Activated T-cell treated with anti-CD3 and anti-CD28 coated beads, Interleukin-2, amount 50 U/mL, for 72 hours (primary cell): ENCODE results near the gene THSD4. TPM values are rescaled to one million over a fixed set of nuclear protein-coding genes. Genes with fewer than 3 reads are reported as not detected.
"Not testable (repeated sequence)": the region's sequence is repeated elsewhere in the genome, so short reads cannot be mapped to it uniquely, and the experiment has no call there.

Experiments
- ATAC-seq, 2 donors: fragments of 150-1000 bp; cut with Tn5 transposase; replicated peaks in 1 of 2; 2 replicates each; pipeline ENCODE4 v1.10.0; 2021; ENCODE audit warnings: moderate library complexity in 2 of 2, mild to moderate bottlenecking in 1 of 2
- DNase-seq, 2 donors: peaks; one replicate each; pipeline ENCODE4 v3.0.0; 2021 to 2022; ENCODE audit warnings: mixed read lengths in 1 of 2
- H3K27ac Mint-ChIP-seq: one replicate; pipeline ENCODE4 v1.8.0; 2022; ENCODE audit warnings: mild to moderate bottlenecking, moderate library complexity, mixed read lengths
- H3K27me3 Mint-ChIP-seq: one replicate; pipeline ENCODE4 v1.8.0; 2022; ENCODE audit warnings: low read depth, mixed read lengths
- H3K36me3 Mint-ChIP-seq, 2 donors: one replicate each; pipeline ENCODE4 v1.8.0; 2022; ENCODE audit warnings: mixed read lengths in 2 of 2, mild to moderate bottlenecking in 1 of 2; ENCODE audit not compliant: insufficient read depth in 2 of 2
- H3K4me1 Mint-ChIP-seq: one replicate; pipeline ENCODE4 v1.8.0; 2022; ENCODE audit warnings: low read depth, mixed read lengths
- H3K4me3 Mint-ChIP-seq, 2 donors: one replicate each; pipeline ENCODE4 v1.8.0; 2022; ENCODE audit warnings: mild to moderate bottlenecking in 2 of 2, mixed read lengths in 2 of 2, moderate library complexity in 2 of 2
- H3K9me3 Mint-ChIP-seq, 2 donors: one replicate each; pipeline ENCODE4 v1.8.0; 2022; ENCODE audit warnings: mixed read lengths in 2 of 2
- total RNA-seq, 2 donors: library from RNA; stranded (reverse); gene quantifications; one replicate each; pipeline ENCODE4 v1.2.3, GENCODE V29; 2022

Gene THSD4
- total RNA-seq, 2 donors from 2014 or later = not detected

- Mint-ChIP-seq H3K27ac (no peak overlapping the region), H3K27me3 (peaks cover 20% of the 10 kb centered on the region), H3K4me3 (no peak overlapping the region), H3K36me3 (peaks cover 0 to 4% of the 10 kb centered on the region in 2 donors), H3K4me1 (no peaks in the 10 kb centered on the region), H3K9me3 (peaks cover 0 to 4% of the 10 kb centered on the region in 2 donors)
- DNase-seq (no peak), ATAC-seq (no peak)
Measured at GRCh38 chr15:71393383-71393782, 278.1 kb downstream of the THSD4 start.

DNA sequence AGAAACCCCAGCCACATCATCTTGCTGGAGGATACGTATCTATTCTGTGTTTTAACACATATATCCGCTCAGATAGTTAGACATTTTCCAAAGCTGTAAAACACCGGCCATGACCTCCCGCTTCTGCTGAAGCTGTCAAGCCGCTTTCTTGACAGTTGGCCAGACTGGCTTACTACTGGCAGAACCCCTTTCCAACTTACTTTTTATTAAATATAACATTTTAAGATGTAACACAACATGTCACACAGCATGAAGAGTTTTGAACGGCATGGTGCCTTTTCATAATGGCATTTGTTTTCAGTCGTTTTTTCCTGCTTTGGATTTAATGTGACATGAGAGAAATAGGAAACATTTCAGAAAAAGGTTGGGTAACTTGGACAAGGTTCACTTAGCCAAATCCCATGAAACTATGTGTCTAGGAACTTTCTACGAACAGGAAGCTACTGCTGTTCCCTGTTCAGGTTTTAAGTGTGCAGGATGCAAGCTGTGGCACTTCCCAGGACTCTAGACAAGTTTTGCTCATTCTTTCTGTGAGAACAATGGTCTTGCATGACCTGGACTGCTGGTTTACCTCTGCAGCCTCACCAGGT lies 281.4 kb downstream of the THSD4 start:
- no peak for DNase-seq
- no peaks in the 10 kb centered on the region for H3K36me3 Mint-ChIP-seq
- H3K27me3 Mint-ChIP-seq = peaks cover 23% of the 10 kb centered on the region
- no peak for ATAC-seq
- H3K9me3 Mint-ChIP-seq = no peaks in the 10 kb centered on the region
- H3K4me3 Mint-ChIP-seq = no peak overlapping the region
- H3K4me1 Mint-ChIP-seq = no peaks in the 10 kb centered on the region
- no peak overlapping the region for H3K27ac Mint-ChIP-seq

GRCh38 chr15:71397377-71397776 lies 282.1 kb downstream of the THSD4 start:
- H3K4me3 Mint-ChIP-seq = no peak overlapping the region
- no peaks in the 10 kb centered on the region for H3K4me1 Mint-ChIP-seq
- ATAC-seq (no peak), DNase-seq (no peak)
- H3K36me3 Mint-ChIP-seq = no peaks in the 10 kb centered on the region
- no peaks in the 10 kb centered on the region for H3K9me3 Mint-ChIP-seq
- peaks cover 23% of the 10 kb centered on the region for H3K27me3 Mint-ChIP-seq
- no peak overlapping the region for H3K27ac Mint-ChIP-seq

GRCh38 chr15:71400294-71400693 lies 285.0 kb downstream of the THSD4 start:
- no peak for DNase-seq

GRCh38 chr15:71401728-71402127 lies 286.5 kb downstream of the THSD4 start:
- H3K9me3 Mint-ChIP-seq, H3K27ac Mint-ChIP-seq, H3K36me3 Mint-ChIP-seq, ATAC-seq, DNase-seq, H3K4me3 Mint-ChIP-seq, H3K4me1 Mint-ChIP-seq: not testable (repeated sequence)
- H3K27me3 Mint-ChIP-seq = peaks cover 23% of the 10 kb centered on the region

More at GRCh38 chr15:71400294-71400693, 285.0 kb downstream of the THSD4 start:
- Mint-ChIP-seq H3K27ac (no peak overlapping the region), H3K4me3 (no peak overlapping the region), H3K9me3 (no peaks in the 10 kb centered on the region), H3K36me3 (no peaks in the 10 kb centered on the region), H3K27me3 (peaks cover 17% of the 10 kb centered on the region), H3K4me1 (no peaks in the 10 kb centered on the region)
- ATAC-seq = no peak

DNA sequence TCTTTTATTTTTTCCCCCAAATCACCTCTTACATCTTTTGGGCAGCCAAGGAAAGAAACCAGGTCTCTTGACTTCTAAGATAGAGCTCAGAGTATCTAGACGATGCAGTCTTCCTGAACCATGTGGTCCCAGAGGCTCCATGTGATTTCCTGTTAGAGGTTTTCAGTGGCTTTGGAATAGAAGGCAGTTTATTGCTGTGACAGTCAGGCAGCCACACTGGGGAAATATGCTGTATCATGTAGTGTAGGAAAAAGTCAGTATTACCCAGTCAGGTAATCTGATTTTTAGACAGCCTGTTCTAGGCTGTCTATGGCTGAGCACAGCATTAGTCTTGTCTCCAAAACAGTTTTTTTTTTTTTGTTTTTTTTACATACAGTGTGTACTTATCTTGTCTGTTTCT lies 294.3 kb downstream of the THSD4 start:
- Mint-ChIP-seq H3K4me3 (no peak overlapping the region), H3K9me3 (no peaks in the 10 kb centered on the region), H3K4me1 (no peaks in the 10 kb centered on the region), H3K36me3 (no peaks in the 10 kb centered on the region), H3K27me3 (peaks cover 32% of the 10 kb centered on the region), H3K27ac (no peak overlapping the region)
- DNase-seq (no peak), ATAC-seq (no peak)

GRCh38 chr15:71410347-71410746 lies 295.1 kb downstream of the THSD4 start:
- H3K4me3 Mint-ChIP-seq = no peak overlapping the region
- H3K9me3 Mint-ChIP-seq = no peaks in the 10 kb centered on the region
- peaks cover 32% of the 10 kb centered on the region for H3K27me3 Mint-ChIP-seq
- H3K36me3 Mint-ChIP-seq = no peaks in the 10 kb centered on the region
- ATAC-seq (no peak), DNase-seq (no peak)
- H3K27ac Mint-ChIP-seq = no peak overlapping the region
- H3K4me1 Mint-ChIP-seq = no peaks in the 10 kb centered on the region

DNA sequence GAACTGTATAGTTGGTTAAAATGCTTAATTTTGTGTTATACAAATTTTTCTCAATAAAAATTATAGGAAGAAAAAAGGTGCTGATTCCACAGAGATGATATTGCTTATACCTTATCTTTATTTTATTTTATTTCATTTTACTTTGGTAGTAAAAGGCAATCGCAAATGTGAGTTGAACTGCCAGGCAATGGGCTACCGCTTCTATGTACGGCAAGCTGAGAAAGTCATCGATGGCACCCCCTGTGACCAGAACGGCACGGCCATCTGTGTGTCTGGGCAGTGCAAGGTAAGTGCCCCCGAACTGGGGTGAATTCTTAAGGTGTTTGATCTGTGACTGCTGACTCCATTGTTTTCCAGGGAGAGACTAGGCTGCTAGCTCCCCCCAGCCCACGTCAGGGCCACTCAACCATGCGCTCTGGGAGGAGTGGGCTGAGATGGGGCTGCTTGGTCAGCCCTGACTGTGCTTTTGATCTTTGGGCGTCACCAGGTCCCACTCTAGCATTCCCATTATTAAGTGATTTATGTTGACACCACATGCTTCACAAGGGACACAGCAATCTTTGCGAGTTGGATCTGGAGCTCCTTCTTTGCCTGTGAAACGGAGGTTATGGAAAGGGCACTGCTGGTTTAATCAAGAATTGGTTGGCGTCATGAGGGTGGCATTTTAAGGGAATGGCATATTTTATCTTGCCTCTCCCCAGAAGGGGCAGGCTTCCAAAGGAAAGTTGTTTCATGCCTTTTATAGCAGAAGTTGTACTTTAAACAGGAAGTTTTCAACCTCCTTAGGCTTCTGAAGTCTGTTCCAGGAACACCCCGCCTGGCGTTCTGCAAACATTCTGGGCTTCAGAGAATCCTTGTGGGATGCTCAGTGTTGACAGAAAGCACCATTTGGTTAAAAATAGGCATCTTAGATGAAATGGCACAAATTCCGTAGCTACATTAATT lies 296.5 kb downstream of the THSD4 start:
- no peaks in the 10 kb centered on the region for H3K9me3 Mint-ChIP-seq

DNA sequence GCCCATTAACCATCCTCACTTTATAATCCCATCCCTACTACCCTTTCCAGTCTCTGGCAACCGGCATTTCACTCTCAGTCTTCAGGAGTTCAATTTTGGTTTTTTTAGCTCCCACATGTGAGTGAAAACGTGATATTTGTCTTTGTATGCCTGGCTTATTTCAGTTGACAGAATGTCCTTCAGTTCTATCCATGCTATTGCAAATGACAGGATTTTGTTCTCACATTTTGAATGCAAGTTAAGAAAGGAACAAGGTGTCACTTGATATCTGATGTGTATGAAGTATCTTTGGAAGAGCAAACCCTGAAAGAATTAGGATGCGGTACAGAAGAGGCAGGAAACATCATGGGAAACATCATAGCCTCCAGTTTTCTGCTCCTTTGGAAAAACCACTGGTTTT lies 298.1 kb downstream of the THSD4 start:
- no peaks in the 10 kb centered on the region for H3K4me1 Mint-ChIP-seq
- DNase-seq (no peak), ATAC-seq (no peak)
- H3K36me3 Mint-ChIP-seq = no peaks in the 10 kb centered on the region
- peaks cover 21% of the 10 kb centered on the region for H3K27me3 Mint-ChIP-seq
- H3K9me3 Mint-ChIP-seq = no peaks in the 10 kb centered on the region
- no peak overlapping the region for H3K27ac Mint-ChIP-seq
- H3K4me3 Mint-ChIP-seq = no peak overlapping the region

More for the DNA sequence above, 296.5 kb downstream of the THSD4 start:
- DNase-seq (no peak), ATAC-seq (no peak)
- Mint-ChIP-seq H3K36me3 (no peaks in the 10 kb centered on the region), H3K27me3 (peaks cover 26% of the 10 kb centered on the region), H3K27ac (no peak overlapping the region), H3K4me1 (no peaks in the 10 kb centered on the region), H3K4me3 (no peak overlapping the region)

GRCh38 chr15:71414853-71415252 lies 299.6 kb downstream of the THSD4 start:
- Mint-ChIP-seq H3K4me1 (no peaks in the 10 kb centered on the region), H3K9me3 (no peaks in the 10 kb centered on the region), H3K36me3 (no peaks in the 10 kb centered on the region), H3K4me3 (no peak overlapping the region), H3K27ac (no peak overlapping the region), H3K27me3 (peaks cover 20% of the 10 kb centered on the region)
- ATAC-seq = no peak
- no peak for DNase-seq

GRCh38 chr15:71422530-71423259 lies 307.4 kb downstream of the THSD4 start:
- Mint-ChIP-seq H3K9me3 (peaks cover 2 to 3% of the 10 kb centered on the region in 2 donors), H3K36me3 (no peaks in the 10 kb centered on the region), H3K27ac (no peak overlapping the region), H3K4me1 (no peaks in the 10 kb centered on the region), H3K4me3 (no peak overlapping the region), H3K27me3 (no peaks in the 10 kb centered on the region)
- DNase-seq (no peak), ATAC-seq (no peak)

- no peaks in the 10 kb centered on the region for H3K36me3 Mint-ChIP-seq
- no peak overlapping the region for H3K27ac Mint-ChIP-seq
- H3K9me3 Mint-ChIP-seq = peaks cover 2 to 3% of the 10 kb centered on the region in 2 donors
- peaks cover 6% of the 10 kb centered on the region for H3K27me3 Mint-ChIP-seq
- DNase-seq = no peak
- ATAC-seq = no peak
- no peaks in the 10 kb centered on the region for H3K4me1 Mint-ChIP-seq
- H3K4me3 Mint-ChIP-seq = no peak overlapping the region
Measured at GRCh38 chr15:71424765-71425164, 309.5 kb downstream of the THSD4 start.

DNA sequence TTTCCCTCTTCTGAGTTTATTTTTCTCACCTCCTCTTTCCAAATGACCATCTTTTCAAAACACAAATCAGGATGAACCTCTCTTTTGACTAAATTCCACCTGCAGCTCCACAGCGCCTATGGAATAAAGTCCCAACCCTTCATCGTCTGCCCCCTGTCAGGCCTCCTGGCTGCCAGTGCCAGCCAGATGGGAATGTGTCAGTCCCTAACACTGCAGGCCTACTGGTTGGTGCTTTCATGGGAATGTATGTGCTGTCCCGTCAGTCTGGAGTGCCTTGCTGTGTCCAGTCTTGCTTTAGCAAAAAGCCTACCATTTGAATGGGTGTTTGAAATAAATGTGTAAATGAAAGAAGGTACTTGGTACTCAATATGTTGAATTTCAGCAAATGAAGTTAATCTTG lies 310.1 kb downstream of the THSD4 start:
- DNase-seq (no peak), ATAC-seq (no peak)

More for the DNA sequence above, 310.1 kb downstream of the THSD4 start:
- no peak overlapping the region for H3K4me3 Mint-ChIP-seq
- no peaks in the 10 kb centered on the region for H3K36me3 Mint-ChIP-seq
- H3K27me3 Mint-ChIP-seq = peaks cover 6% of the 10 kb centered on the region
- no peaks in the 10 kb centered on the region for H3K4me1 Mint-ChIP-seq
- H3K9me3 Mint-ChIP-seq = peaks cover 2 to 3% of the 10 kb centered on the region in 2 donors
- no peak overlapping the region for H3K27ac Mint-ChIP-seq
